ENCODE results near the gene ACIN1. TPM values are rescaled to one million over a fixed set of nuclear protein-coding genes. Genes with fewer than 3 reads are reported as not detected.
"Not testable (repeated sequence)": the region's sequence is repeated elsewhere in the genome, so short reads cannot be mapped to it uniquely, and the experiment has no call there.

Gene ACIN1
- total and polyA plus RNA-seq, 12 donors, result 35.7 to 119 (median 68.0) TPM

GRCh38 chr14:23017091-23017490 is 77.8 kb downstream of the ACIN1 start:
- Histone ChIP-seq H3K4me1 (no peaks in the 10 kb centered on the region), H3K27ac (no peak overlapping the region), H3K36me3 (no peaks in the 10 kb centered on the region), H3K9me3 (no peaks in the 10 kb centered on the region), H3K4me3 (no peak overlapping the region), H3K27me3 (no peaks in the 10 kb centered on the region)
- intact Hi-C loops (cut with DNase I), result no loop called here
- TF ChIP-seq, protein P1, sequence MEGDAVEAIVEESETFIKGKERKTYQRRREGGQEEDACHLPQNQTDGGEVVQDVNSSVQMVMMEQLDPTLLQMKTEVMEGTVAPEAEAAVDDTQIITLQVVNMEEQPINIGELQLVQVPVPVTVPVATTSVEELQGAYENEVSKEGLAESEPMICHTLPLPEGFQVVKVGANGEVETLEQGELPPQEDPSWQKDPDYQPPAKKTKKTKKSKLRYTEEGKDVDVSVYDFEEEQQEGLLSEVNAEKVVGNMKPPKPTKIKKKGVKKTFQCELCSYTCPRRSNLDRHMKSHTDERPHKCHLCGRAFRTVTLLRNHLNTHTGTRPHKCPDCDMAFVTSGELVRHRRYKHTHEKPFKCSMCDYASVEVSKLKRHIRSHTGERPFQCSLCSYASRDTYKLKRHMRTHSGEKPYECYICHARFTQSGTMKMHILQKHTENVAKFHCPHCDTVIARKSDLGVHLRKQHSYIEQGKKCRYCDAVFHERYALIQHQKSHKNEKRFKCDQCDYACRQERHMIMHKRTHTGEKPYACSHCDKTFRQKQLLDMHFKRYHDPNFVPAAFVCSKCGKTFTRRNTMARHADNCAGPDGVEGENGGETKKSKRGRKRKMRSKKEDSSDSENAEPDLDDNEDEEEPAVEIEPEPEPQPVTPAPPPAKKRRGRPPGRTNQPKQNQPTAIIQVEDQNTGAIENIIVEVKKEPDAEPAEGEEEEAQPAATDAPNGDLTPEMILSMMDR (IDR thresholded peaks at IDR 0.05), result no peak
- DNase-seq (no peak), ATAC-seq (no peak)
- WGBS, 2 donors, result 85 to 91% methylated on average over 5 of the region's 5 CpGs

- DNase-seq (no peak), ATAC-seq (no peak)
- WGBS, 2 donors, result 72 to 79% methylated on average over 4 of the region's 4 CpGs
- Histone ChIP-seq H3K36me3 (no peaks in the 10 kb centered on the region), H3K27ac (no peak overlapping the region), H3K9me3 (no peaks in the 10 kb centered on the region), H3K4me1 (peaks cover 0 to under 1% (median 0%) of the 10 kb centered on the region in 9 donors), H3K4me3 (no peak overlapping the region), H3K27me3 (no peaks in the 10 kb centered on the region)
- TF ChIP-seq, protein P1 (IDR thresholded peaks at IDR 0.05), result no peak
- intact Hi-C loops (cut with DNase I), result no loop called here
These were observed 79.3 kb downstream of the ACIN1 start for GRCh38 chr14:23015618-23016017.

DNA sequence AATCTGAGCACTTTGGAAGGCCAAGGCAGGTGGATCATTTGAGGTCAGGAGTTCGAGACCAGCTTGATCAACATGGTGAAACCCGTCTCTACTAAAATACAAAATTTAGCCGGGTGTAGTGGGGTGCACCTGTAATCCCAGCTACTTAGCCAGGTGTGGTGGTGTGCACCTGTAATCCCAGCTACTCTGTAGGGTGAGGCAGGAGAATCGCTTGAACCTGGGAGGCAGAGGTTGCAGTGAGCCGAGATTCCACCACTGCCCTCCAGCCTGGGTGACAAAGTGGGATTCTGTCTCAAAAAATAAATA is 81.2 kb downstream of the ACIN1 start:
- H3K4me1 ChIP-seq, result peaks cover 0 to 15% (median 10%) of the 10 kb centered on the region in 9 donors
- H3K27ac ChIP-seq; H3K9me3 ChIP-seq; DNase-seq; H3K27me3 ChIP-seq; intact Hi-C loops (cut with DNase I); H3K4me3 ChIP-seq; ATAC-seq; H3K36me3 ChIP-seq: not testable (repeated sequence)
- WGBS, 2 donors, result 92 to 95% methylated on average over 5 of the region's 5 CpGs

DNA sequence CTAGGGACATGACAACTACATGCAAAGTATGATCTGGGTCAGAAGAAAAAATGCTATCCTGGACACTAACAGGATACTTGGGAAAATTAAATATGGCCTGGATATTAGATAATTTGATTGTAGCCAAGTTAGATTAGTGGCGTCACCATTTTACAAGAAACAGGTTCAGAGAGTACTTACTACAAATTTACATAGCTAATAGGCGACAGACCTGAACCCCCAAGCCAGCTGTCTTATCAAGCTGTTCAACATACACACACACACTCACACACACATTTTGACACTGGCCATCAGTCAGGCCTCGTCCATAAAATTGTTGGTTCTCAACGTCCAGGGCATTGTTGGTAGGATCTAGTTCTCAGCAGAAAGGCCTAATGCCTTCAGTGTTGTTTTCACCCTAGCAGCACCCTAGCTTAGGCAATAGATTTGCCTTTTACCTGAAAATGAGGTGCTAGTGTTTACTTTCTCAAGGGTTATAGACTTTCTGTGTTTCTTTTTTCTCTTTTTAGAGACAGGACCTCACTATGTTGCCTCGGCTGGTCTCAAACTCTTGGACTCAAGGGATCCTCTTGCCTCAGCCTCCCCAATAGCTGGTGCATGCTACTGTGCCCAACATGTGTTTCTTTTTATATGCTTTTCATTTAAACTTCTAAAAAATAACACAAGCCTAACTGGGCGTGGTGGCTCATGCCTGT is 81.7 kb downstream of the ACIN1 start:
- no peak for ATAC-seq
- DNase-seq, result no peak
- H3K4me1 ChIP-seq, result peaks cover 0 to 19% (median 10%) of the 10 kb centered on the region in 9 donors
- 62 to 79% methylated on average over 6 of the region's 6 CpGs for WGBS, 2 donors
- intact Hi-C loops (cut with DNase I), result no loop called here
- no peak overlapping the region for H3K4me3 ChIP-seq
- H3K27me3 ChIP-seq, result no peaks in the 10 kb centered on the region
- TF ChIP-seq, protein P1 (IDR thresholded peaks at IDR 0.05), result no peak
- no peaks in the 10 kb centered on the region for H3K36me3 ChIP-seq
- no peak overlapping the region for H3K27ac ChIP-seq
- H3K9me3 ChIP-seq, result no peaks in the 10 kb centered on the region

- Histone ChIP-seq H3K4me3 (peak within 1 kb of the TSS in 9 of 10 donors; percentile 22 to 65 (median 55)), H3K27me3 (no peaks in the 10 kb centered on the region), H3K9me3 (no peaks in the 10 kb centered on the region), H3K4me1 (peaks cover 3 to 39% (median 25%) of the 10 kb centered on the region in 9 donors), H3K36me3 (no peaks in the 10 kb centered on the region), H3K27ac (peak within 1 kb of the TSS in 9 of 10 donors; percentile 51 to 91 (median 75))
- intact Hi-C loops (cut with DNase I), result no loop called here
- TF ChIP-seq, protein P1 (IDR thresholded peaks at IDR 0.05), result no peak
- 2 to 3% methylated on average over 40 of the region's 40 CpGs for WGBS, 2 donors
- DNase-seq (peak; percentile 86 to 87), ATAC-seq (peak; percentile 30 to 62 (median 46))
These were observed 84.8 kb downstream of the ACIN1 start, which contains the start of gene C14orf93 for GRCh38 chr14:23009939-23010726. Gene C14orf93 (minus strand): TSS chr14:23010143. CDS start chr14:22999023, 11,120 bp downstream.

Measured in heart right ventricle (tissue), 16 donors.